NCI-H510A treated with DMSO at 0.1 percent for 48 hours (cell line): ENCODE measurements around the gene MME.
"Not testable (repeated sequence)": the region's sequence is repeated elsewhere in the genome, so short reads cannot be mapped to it uniquely, and the experiment has no call there.

Experiments
- DNase-seq: peaks from one replicate; lab custom pipeline; 2025; lab: John Stamatoyannopoulos, UW

MME gene

GRCh38 chr3:155084567-155084966 is 4.4 kb downstream of the MME start:
- DNase-seq, result no peak

- no peak for DNase-seq
Measured at GRCh38 chr3:155086051-155086450, 5.9 kb downstream of the MME start.

GRCh38 chr3:155088706-155089345 is 8.7 kb downstream of the MME start:
- DNase-seq, result no peak

- DNase-seq, result no peak
Measured at GRCh38 chr3:155089495-155089894, 9.4 kb downstream of the MME start.

GRCh38 chr3:155093261-155093660 is 13.1 kb downstream of the MME start:
- no peak for DNase-seq

- DNase-seq, result no peak
Measured at GRCh38 chr3:155096303-155097008, 16.3 kb downstream of the MME start.

- no peak for DNase-seq
Measured at GRCh38 chr3:155097009-155097349, 16.9 kb downstream of the MME start.

- DNase-seq, result no peak
Measured at GRCh38 chr3:155101398-155101797, 21.3 kb downstream of the MME start.

- DNase-seq, result no peak
Measured at GRCh38 chr3:155102329-155102728, 22.2 kb downstream of the MME start.

GRCh38 chr3:155103686-155104085 is 23.6 kb downstream of the MME start:
- DNase-seq, result no peak

- no peak for DNase-seq
Measured at GRCh38 chr3:155106119-155106518, 26.0 kb downstream of the MME start.

GRCh38 chr3:155110022-155110421 is 29.9 kb downstream of the MME start:
- DNase-seq, result no peak

GRCh38 chr3:155110996-155111901 is 31.1 kb downstream of the MME start:
- DNase-seq, result no peak

GRCh38 chr3:155111971-155112370 is 31.9 kb downstream of the MME start:
- DNase-seq, result no peak

GRCh38 chr3:155112661-155113389 is 32.7 kb downstream of the MME start:
- DNase-seq, result no peak

- DNase-seq, result not testable (repeated sequence)
Measured at GRCh38 chr3:155124745-155125144, 44.6 kb downstream of the MME start.

- no peak for DNase-seq
Measured at GRCh38 chr3:155129396-155129795, 49.3 kb downstream of the MME start.

GRCh38 chr3:155130001-155130400 is 49.9 kb downstream of the MME start:
- DNase-seq, result no peak

GRCh38 chr3:155131104-155131503 is 51.0 kb downstream of the MME start:
- DNase-seq, result no peak

- DNase-seq, result not testable (repeated sequence)
Measured at GRCh38 chr3:155134311-155134710, 54.2 kb downstream of the MME start.

- no peak for DNase-seq
Measured at GRCh38 chr3:155135003-155135402, 54.9 kb downstream of the MME start.

- DNase-seq, result no peak
Measured at GRCh38 chr3:155138677-155139076, 58.6 kb downstream of the MME start.
